ENCODE data around the gene TRERF1. TPM values are rescaled to one million over a fixed set of nuclear protein-coding genes. Genes with fewer than 3 reads are reported as not detected.

TRERF1 gene
- total RNA-seq, 2 donors from 2014 or later: 9.5 to 34.8 TPM

- Histone ChIP-seq H3K4me1 (replicated peaks) (no peaks in the 10 kb centered on the region), H3K36me3 (no peaks in the 10 kb centered on the region), H3K27me3 (replicated peaks; ENCODE audit: insufficient read depth) (no peaks in the 10 kb centered on the region), H3K9me3 (no peaks in the 10 kb centered on the region), H3K27ac (no peak overlapping the region), H3K4me3 (no peak overlapping the region)
- 70% methylated on average over 7 of the region's 7 CpGs for WGBS
- TF ChIP-seq POLR2A (IDR thresholded peaks at IDR 0.05): no peak
- TF ChIP-seq POLR2AphosphoS5 (IDR thresholded peaks at IDR 0.05): no peak
- TF ChIP-seq CTCF (IDR thresholded peaks at IDR 0.05): no peak
- intact Hi-C loops (cut with DNase I): no loop called here
- DNase-seq (ENCODE audit: low spot score): no peak
Measured at GRCh38 chr6:42338744-42339222, 112.9 kb downstream of the TRERF1 start.

- Histone ChIP-seq H3K4me1 (replicated peaks) (no peaks in the 10 kb centered on the region), H3K27ac (no peak overlapping the region), H3K4me3 (no peak overlapping the region), H3K27me3 (replicated peaks; ENCODE audit: insufficient read depth) (no peaks in the 10 kb centered on the region), H3K36me3 (no peaks in the 10 kb centered on the region), H3K9me3 (no peaks in the 10 kb centered on the region)
- no peak for TF ChIP-seq POLR2A (IDR thresholded peaks at IDR 0.05)
- TF ChIP-seq CTCF (IDR thresholded peaks at IDR 0.05): no peak
- TF ChIP-seq POLR2AphosphoS5 (IDR thresholded peaks at IDR 0.05): no peak
- WGBS: 59% methylated on average over 11 of the region's 11 CpGs
- intact Hi-C loops (cut with DNase I): no loop called here
- no peak for DNase-seq (ENCODE audit: low spot score)
Measured at GRCh38 chr6:42337985-42338743, 113.6 kb downstream of the TRERF1 start.

GRCh38 chr6:42336431-42336830 is 115.3 kb downstream of the TRERF1 start:
- WGBS: 88% methylated on average over 5 of the region's 5 CpGs
- DNase-seq (ENCODE audit: low spot score): no peak
- Histone ChIP-seq H3K9me3 (no peaks in the 10 kb centered on the region), H3K4me3 (no peak overlapping the region), H3K36me3 (no peaks in the 10 kb centered on the region), H3K4me1 (replicated peaks) (no peaks in the 10 kb centered on the region), H3K27me3 (replicated peaks; ENCODE audit: insufficient read depth) (no peaks in the 10 kb centered on the region), H3K27ac (no peak overlapping the region)
- intact Hi-C loops (cut with DNase I): no loop called here
- TF ChIP-seq POLR2A (IDR thresholded peaks at IDR 0.05) (no peak), CTCF (IDR thresholded peaks at IDR 0.05) (no peak)

GRCh38 chr6:42335896-42336295 is 115.8 kb downstream of the TRERF1 start:
- H3K9me3 ChIP-seq: no peaks in the 10 kb centered on the region
- 98% methylated on average over 5 of the region's 5 CpGs for WGBS
- no peaks in the 10 kb centered on the region for H3K4me1 ChIP-seq (replicated peaks)
- no peaks in the 10 kb centered on the region for H3K27me3 ChIP-seq (replicated peaks; ENCODE audit: insufficient read depth)
- intact Hi-C loops (cut with DNase I): no loop called here
- H3K4me3 ChIP-seq: no peak overlapping the region
- TF ChIP-seq POLR2A (IDR thresholded peaks at IDR 0.05) (no peak), POLR2AphosphoS5 (IDR thresholded peaks at IDR 0.05) (no peak), CTCF (IDR thresholded peaks at IDR 0.05) (no peak)
- H3K36me3 ChIP-seq: no peaks in the 10 kb centered on the region
- DNase-seq (ENCODE audit: low spot score): no peak
- H3K27ac ChIP-seq: no peak overlapping the region

GRCh38 chr6:42334870-42335269 is 116.9 kb downstream of the TRERF1 start:
- TF ChIP-seq CTCF (IDR thresholded peaks at IDR 0.05) (no peak), POLR2AphosphoS5 (IDR thresholded peaks at IDR 0.05) (no peak), POLR2A (IDR thresholded peaks at IDR 0.05) (no peak)
- 92% methylated on average over 2 of the region's 2 CpGs for WGBS
- Histone ChIP-seq H3K4me3 (no peak overlapping the region), H3K27ac (no peak overlapping the region), H3K9me3 (no peaks in the 10 kb centered on the region), H3K27me3 (replicated peaks; ENCODE audit: insufficient read depth) (no peaks in the 10 kb centered on the region), H3K36me3 (no peaks in the 10 kb centered on the region), H3K4me1 (replicated peaks) (no peaks in the 10 kb centered on the region)
- intact Hi-C loops (cut with DNase I): no loop called here
- no peak for DNase-seq (ENCODE audit: low spot score)

Data from prostate gland (tissue), 2 donors.